ENCODE results near the gene AFMID.

DNA sequence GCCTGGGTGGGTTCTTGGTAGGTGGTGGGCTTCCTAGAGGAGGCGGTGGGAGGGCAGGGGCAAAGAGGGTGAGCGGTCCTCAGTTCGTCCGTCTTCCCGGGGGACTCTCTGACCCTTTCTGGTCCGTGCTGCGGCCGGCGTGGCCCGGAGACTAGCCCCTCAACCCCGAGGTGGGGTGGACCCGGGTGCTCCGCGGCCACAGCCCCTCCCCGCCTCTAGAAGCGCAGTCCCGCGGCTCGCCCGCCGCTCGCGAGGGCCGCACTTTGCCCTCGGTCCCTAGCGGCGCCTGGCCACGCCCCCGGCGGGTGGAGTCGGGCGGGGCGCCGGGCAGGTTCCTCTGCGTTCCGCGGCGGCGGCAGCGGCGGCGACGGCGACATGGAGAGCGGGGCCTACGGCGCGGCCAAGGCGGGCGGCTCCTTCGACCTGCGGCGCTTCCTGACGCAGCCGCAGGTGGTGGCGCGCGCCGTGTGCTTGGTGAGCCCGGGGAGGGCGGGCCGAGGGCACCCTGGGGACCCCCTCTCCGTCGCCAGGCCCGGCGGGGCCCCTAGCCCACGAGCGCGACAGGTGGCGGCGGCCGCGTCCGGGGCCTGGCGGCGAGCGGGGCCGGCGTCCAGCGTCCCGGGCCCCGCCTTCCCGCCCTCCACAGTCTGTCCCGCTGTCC, 18.8 kb upstream of the AFMID start, which contains the start of gene SYNGR2:
- TF ChIP-seq CTCF (conservative IDR thresholded peaks at IDR 0.05; ENCODE audit: low read length) (no peak), EZH2phosphoT487 (IDR thresholded peaks at IDR 0.05; ENCODE audit: borderline replicate concordance) (no peak)
